GM20431 (cell line): ENCODE measurements around the gene PIP4K2B.

Experiments
- in situ Hi-C: fragments of 300-500 bp; cut with MseI, MboI; formaldehyde crosslinking; loops from one replicate; pipeline ENCODE4 v1.15.0; 2020; ENCODE audit warnings: low sequenced_read_pairs; ENCODE audit not compliant: unreplicated experiment

PIP4K2B gene

DNA sequence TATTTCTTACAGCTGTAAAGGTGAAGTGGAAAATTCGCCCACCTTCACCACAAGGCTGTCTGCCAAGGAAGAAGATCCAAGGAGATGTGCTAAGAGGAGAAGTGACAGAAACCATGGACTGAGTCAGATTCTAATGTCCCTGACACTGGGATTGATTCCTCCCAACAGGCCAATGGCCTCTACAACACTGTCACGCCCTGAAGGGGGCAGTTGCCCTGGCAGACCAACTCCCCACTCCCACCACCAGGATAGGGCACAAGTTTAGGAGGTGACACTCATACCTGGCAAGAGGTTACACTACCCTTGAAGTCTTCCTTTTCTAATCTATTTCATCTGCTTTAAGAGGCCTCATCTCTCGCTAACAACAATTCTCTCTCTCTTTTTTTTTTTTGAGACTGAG is 16.1 kb downstream of the PIP4K2B start:
- in situ Hi-C loops: no loop called here

DNA sequence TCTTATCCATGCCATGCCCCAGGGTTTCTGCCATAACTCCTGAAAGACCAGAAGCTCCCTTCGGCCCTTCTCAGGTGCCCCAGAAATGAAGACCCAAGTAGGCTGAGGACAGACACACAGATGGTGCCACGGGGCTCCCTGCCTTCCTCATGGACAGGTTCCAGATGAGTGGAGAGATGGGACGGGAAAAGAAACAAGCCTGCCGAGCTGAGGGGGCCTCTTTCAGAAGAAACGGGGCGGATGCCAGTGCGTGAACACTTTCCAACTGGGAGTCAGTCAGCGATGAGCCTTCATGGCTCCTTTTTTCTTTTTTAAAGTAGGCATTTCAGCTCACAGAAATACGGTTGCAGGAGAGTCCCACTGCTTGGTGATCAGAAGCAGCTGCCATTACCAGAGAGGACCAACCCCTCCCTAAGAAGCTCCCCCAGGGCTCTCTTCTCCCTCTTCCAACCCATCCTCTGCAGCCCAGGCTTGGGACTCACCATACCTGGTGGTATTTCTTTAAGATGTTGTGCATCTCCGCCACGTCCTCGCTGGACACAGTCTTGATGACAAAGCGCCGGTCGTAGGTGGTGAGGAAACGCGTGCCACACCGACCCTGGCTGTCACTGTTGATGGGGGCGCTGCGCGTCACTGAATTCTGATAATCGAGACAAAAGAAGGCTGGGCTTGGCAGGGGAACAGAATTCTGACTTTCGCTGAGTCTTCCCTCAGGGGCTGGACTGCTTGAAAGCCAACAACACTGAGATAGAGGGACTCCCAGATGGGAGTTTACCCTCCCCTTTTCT is 19.2 kb downstream of the PIP4K2B start:
- in situ Hi-C loops: no loop called here

DNA sequence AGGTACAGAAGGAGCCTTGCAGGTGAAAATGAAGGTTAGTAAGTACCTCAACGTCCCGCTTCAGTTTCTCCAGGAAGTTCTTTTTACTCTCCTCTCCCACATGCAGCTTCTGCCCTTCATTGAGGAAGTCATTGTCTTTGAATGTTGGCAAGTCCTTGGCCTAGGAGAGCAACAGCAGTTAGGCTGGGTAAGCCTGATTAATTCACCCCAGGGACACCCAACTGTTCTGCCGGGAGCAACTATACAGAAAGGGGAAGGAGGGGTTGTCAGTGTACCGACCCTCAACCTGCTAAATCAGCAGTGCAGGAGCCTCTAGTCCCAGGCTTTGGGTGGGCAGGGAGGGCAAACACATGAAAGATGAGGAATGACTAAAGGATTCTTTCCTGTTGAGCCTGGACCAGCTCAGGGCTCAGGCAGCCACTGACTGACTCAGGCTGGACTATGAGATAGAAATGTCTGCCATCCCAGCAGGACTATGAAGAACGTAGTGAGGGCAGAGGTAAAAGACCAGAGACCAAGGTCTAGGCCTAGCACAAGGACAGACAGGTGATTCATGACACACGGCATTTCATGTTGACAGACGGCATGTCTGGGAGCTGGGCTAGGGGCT is 21.6 kb downstream of the PIP4K2B start:
- in situ Hi-C loops: no loop called here

DNA sequence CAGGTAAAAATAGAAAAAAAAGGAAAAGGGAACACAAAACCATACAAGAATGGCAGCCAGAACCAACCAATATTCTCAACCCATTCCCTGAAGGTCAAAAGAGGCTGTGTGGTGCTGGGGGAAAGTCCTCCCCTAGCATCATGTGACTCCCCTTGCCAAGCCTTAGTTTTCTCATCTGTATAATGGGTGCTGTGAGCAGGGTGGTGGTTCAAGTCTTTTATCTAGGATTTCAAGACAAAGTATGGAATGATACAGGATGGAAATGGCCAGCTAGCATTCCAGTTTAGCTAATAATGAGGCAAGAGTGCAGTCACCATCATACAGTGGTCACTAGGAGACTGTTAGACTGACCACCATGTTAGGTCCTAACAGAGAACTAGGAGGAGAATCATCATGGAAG is 26.1 kb downstream of the PIP4K2B start:
- in situ Hi-C loops: no loop called here

DNA sequence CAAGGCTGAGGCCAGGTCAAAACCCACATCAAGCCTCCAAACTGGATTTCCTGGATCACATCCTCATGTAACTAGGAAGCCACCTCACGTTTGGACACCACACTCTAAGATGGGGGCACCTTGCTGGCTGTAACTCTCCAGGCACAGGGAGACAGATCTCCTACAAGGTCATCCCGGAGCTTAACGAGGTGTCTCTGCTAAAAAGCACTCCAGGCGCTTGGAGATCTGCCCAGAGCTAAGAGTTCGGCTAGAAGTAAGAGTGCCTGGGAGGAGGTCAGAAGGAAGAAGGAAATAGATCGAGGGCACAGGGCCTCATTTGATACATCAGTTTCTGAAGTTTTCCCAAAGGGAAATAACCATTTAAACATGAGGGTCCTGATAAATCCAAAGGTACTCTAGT is 30.9 kb downstream of the PIP4K2B start:
- in situ Hi-C loops: no loop called here

DNA sequence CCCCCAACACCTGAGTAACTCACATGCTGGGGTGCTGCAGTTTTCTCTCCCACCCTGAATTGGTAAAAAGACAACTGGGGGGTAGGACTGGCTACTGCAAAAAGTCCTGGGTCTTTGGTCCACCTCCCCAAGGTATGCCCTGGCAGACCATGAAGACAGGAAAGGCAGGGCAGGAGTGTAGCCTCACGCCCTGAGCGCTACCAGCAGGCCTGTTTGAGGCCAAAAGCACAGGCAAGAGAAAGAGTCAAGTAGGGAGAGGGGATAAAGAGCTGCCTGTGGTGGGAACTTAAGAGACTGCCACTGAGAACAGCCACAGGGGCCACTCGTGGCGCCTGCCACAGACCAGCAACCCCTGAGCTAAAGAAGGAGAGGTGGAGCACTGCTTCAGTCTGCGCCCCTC is 33.0 kb downstream of the PIP4K2B start:
- in situ Hi-C loops: no loop called here

DNA sequence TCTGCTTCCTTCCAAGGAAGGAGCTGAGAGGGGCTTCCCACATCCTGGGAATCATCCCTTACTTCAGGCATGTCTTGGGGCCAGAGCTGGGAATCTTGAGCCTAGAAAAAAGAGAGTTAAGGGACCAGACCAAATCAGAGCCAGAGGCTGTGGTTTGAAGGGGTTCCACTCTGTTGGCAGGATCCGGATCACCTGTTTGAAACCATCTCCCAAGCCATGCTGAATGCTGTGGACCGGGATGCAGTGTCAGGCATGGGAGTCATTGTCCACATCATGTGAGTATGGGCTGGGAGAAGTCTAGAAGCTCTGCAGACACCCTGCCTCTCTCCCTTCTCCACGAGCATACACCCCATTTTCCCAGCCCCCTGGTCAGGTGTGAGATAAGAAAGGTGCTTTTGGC is 37.1 kb downstream of the PIP4K2B start:
- in situ Hi-C loops: no loop called here

DNA sequence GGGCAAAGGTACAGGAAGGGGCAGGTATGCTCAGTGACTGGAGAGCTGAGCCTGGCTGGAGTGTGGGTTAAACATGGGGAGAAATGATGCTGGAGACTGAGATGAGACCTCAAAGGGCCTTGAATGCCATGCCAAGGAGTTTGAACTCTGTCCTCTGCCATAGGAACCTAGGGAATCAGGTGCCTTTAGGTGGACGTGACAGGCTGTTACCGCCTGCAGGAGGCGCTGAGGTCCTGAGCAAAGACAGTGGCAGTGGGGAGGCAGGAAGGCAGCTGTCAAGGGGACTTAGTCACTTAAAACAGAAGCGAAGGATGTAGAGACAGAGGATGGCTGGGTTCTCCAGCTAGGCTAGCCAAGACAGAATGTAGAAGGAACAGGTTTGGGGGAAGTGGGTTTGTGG is 37.7 kb downstream of the PIP4K2B start:
- in situ Hi-C loops: no loop called here

DNA sequence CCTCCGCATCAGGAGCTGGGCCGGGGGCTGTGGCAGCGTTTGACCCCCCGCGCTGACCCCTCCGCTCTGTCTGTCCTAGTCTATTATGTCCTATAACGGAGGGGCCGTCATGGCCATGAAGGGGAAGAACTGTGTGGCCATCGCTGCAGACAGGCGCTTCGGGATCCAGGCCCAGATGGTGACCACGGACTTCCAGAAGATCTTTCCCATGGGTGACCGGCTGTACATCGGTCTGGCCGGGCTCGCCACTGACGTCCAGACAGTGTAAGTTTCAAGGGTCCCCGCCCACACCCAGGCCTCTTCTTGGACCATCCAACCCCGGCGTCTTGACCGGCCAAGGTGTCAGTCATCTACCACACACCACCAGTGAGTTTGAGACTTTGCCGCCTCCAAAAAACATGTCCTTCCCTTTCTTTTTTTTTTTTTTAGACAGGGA is 46.3 kb downstream of the PIP4K2B start:
- in situ Hi-C loops: no loop called here

DNA sequence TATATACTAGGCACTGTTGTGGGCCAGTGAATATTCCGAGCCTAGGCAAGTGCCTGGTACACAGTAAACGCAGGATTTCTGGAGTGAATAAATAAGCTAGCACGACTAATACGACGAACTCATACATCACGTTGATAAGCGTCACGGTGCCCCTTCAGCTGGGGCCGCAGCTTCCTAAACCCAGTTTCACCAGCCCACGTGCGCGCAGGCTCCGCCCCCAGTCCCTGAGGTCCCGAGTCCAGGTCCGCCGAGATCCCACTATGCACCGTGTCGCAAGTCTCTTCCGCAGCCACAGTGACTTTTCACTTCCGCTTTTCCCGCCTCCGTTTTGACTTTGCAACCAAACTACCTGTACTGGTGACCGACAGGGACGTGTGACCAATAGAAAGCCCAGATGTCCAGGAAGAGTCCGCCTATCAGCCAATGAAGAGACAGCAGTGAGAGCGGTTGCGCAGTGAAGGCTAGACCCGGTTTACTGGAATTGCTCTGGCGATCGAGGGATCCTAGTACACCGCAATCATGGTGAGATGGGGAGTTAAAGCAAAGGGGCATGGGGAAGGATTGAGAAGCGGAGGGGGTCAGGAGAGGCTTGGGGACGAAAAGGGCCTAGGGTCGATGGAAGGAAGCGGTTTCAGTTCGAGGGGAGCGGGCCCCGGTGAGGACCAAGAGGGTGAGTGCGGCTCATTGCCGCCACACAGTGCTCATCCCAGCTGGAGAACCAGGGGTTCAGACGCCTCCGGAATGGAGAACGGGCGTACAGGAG is 46.9 kb downstream of the PIP4K2B start, which contains the start of gene PSMB3:
TSS of gene PSMB3 (plus strand) at position 434 of the 763 bp plus-strand sequence. CDS start at position 520, 86 bp downstream.
- in situ Hi-C loops: no loop called here

DNA sequence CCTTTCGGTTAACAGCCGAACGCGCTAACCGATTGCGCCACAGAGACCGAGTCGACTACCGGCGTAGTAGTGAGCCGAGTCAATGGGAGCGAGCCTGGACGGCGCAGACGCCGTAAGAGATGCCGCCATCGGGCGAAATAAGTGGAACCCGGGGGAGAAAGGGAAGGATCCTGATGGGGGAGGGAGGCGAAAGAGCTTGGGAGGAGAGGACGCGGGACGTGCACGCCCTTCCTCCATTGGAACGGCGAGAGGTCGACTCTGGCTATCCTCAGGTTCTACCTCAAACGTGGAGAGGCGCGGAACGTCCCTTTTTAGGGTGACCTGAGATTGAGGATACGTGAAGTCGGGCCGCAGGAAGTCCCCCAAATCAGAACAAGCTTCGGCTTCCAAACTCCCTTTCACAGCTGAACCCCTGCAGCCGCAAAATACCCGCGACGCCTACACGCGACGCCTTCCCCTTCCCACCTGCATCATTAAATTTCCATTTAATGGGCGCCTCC is 47.5 kb downstream of the PIP4K2B start:
- in situ Hi-C loops: no loop called here

DNA sequence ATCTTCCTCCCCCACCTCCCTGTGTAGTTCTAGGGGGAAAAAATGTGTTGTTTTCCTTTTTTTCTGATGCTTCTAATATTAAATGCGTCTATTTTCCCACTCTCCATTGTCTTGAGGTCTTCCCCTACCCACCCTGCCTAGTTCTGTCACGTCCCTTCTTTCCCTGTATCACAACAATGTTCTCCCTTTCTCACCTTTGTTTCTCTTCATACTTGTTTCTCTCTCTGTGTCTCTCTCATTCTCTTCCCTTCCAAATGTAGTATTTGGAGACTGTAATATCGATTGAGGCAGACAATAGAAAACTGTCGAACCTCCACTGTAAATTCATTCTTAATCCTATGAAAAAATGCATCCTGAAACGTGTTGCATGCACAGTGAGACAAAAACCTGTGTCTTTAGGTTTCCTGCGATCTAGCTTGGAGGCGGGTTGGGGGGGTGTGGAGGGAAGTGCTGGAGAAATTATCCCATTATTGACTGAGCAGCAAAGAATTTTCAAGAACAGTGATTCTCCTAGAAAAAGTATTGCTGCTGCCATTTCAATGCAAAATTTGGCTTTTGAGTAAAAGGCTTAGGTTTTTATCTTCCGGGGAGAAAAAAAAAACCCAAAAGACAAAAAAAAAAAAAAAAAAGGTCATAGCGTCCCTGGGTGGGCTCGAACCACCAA is 48.1 kb downstream of the PIP4K2B start:
- in situ Hi-C loops: no loop called here

DNA sequence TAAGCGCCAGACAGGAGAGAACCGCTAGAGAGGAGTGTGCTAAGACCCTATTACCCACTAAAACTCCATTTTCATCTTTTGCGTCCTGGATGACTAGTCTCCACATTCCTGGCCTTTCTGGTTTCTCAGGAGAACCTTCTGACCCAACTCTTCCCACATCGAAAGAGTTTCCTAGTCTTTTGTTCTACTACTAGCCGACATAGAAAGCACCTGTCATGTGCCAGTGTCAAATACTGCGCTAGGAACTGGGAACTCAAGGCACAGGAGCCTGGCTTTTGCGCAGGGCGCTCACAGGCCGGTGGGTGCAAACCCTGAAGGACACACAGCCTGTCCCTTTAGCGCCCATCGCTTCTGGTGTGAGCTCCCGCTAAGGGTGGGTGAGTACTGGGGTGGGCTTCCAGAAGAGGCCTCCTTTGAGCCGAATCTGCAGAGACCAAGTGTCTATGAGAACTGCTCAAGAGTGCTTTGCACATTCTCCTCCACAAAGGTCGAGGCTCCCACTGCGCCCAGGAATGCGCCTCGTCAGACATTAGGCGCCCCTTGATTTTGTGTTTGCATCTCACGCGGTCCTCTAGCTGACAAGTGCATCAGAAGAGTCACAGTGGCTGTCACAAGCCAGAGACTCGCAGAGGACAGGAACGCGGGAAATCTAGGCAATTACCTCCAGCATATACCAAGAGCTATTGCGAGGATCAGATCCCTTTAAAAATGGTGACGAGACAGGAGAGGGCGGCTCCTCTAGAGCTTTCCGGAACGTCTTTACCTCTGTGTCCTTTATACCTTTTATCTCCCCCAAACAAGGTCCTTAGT is 48.8 kb downstream of the PIP4K2B start:
- in situ Hi-C loops: no loop called here

DNA sequence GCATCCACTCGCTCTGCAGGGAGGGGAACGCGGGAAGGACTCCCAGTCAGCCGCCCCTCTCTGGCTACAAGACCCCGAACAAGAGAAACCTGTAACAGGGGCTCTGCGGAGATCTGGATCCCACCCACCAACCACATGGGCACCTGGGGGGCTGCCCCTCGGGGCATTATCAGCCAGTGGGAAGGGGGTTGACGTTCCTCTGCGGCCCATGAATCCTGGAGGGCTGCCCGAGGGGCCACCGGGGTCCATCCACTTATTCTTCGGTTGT is 49.4 kb downstream of the PIP4K2B start:
- in situ Hi-C loops: no loop called here

DNA sequence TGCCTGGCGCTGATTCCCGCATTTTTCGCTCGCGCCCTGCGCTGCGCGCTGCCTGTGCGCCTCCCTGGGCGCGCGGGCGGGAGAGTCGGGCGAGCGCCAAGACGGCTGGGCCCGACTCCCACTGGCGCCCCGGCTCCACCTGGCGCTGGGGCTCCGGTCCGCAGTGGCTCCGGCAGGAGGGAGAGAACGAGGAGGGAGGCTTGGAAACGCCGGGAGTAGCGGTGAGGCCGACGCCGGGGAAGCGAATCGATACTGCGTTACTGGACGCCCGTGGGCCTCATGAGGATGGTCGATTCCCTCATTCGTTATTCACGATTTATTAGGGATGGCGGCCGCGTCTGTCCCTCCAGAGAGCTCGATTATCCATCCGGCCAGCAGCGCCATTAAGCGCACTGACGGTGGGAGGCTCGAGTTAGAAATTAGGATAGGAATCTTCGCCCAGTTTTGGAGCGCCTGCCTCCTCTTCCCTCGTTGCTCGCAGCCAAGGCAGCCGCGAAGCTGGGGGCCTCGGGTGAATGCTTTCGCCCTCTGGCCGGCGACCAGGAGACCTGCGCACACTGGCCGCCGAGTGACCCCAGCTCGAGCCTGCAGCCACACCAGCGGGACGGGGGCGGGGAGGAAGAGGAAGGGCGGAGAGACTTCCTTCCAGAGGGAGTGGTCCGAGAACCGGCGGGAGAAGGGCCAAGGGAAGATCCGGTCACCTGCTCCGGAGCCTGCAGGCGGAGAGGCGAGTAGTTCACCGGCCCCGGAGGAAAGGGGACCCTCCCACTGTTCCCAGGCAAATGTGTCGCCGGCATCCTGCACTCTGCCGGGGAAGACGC is 49.9 kb downstream of the PIP4K2B start:
- in situ Hi-C loops: no loop called here

DNA sequence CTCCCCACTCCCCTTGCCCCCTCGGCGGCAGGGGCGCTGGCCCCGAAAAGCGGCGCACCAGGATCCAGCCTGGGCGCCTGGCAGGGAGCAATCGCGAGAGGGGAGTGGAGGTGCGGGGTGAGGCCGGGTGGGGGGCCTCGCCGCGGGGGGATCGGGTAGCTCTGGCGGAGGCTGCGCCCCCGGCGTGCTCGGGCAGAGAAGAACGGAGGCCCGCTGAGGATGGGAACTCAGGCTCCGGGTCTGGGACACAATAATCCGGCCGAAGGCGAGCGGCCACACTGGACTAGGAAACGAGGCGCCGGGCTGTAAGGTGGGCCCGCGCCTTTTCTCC is 50.5 kb downstream of the PIP4K2B start:
- in situ Hi-C loops: no loop called here

DNA sequence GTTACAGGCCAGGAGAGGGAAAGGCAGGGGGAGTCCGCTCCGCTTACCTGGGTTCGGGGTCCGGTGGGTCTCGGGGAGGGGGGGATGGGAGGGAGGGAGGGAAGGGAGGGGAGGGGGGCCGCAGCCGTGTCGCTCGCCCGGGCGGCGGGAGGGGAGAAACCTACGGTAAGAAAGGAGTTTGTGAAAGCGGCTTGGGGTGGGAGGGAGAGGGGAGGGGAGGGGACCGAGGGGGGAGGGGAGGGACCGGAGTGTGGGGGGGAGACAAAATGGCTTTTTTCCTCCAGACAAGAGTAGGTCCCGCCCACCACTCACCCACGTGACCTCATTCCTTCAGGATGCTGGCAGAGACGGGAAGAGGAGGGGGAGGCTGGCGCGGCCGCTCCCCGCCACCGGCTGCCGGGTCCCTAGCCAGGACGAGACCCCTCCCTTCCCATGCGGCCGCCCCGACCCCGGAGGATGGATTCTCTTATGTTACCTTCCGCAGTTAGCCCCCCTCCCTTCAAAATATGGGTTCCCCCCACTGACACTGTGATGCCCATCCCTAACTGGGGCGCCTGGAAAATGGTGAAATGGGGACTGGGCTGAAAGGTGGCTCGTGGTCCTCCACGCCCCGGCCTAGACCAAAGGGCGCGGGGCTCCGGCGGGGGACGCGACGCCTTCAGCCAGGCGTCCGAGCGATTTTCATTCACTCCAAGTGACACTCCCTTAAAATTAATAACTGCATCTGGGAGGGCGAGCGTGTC is 51.0 kb downstream of the PIP4K2B start, which contains the start of gene PCGF2:
TSS of gene PCGF2 (minus strand) at position 188 of the 743 bp plus-strand sequence. CDS start 7,934 bp downstream, outside the sequence.
- in situ Hi-C loops: no loop called here

DNA sequence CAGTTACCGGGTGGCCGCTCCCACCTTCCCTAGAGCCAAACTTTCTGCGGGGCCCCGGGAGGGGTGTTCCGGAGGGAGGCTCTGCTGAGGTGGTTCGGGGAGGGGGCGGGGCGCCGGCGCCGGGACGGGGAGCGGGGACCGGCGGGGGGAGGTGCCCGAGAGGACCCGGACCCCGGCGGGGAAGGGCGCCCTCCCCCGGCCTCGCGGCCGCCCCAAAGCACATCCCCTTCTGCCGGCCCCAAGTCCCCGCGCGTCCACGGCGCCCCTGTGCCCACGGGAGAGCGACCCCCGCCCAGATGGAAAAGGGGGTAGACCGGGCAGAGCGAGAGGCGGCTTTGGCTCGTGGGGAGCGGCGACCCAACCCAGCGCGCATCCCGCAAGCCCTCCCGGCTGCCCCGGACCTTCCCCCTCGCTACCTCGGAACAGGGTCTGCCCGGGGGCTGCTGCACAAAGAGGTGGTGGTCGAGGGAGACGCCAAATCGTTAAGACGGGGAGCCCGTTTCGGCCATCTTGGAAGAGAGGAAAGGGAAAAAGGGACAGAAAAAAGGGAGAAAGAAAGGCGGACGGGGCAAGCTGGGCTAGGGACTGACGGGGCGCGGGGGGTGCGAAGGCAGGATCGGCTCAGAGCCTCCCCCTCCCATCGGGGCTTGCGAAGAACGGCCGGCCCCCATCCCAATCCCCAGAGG is 51.8 kb downstream of the PIP4K2B start:
- in situ Hi-C loops: no loop called here
